NOMO-1 treated with DMSO at 0.1 percent for 48 hours (cell line): ENCODE data around the gene GLI3.

Experiments
- DNase-seq: peaks from one replicate; lab custom pipeline; 2025; ENCODE audit not compliant: unreplicated experiment; lab: John Stamatoyannopoulos, UW

GLI3 gene

GRCh38 chr7:42049761-42050160 is 187.2 kb downstream of the GLI3 start:
- no peak for DNase-seq

- DNase-seq, result no peak
Measured at GRCh38 chr7:42046483-42046882, 190.5 kb downstream of the GLI3 start.

GRCh38 chr7:42045961-42046360 is 191.0 kb downstream of the GLI3 start:
- DNase-seq, result no peak

GRCh38 chr7:42039921-42040320 is 197.1 kb downstream of the GLI3 start:
- DNase-seq, result no peak

GRCh38 chr7:42035210-42035609 is 201.8 kb downstream of the GLI3 start:
- no peak for DNase-seq

GRCh38 chr7:42033480-42033879 is 203.5 kb downstream of the GLI3 start:
- no peak for DNase-seq

GRCh38 chr7:42029405-42029804 is 207.6 kb downstream of the GLI3 start:
- DNase-seq, result no peak

- DNase-seq, result no peak
Measured at GRCh38 chr7:42027521-42027920, 209.5 kb downstream of the GLI3 start.

GRCh38 chr7:42026622-42027197 is 210.3 kb downstream of the GLI3 start:
- no peak for DNase-seq

- DNase-seq, result no peak
Measured at GRCh38 chr7:42025635-42026375, 211.2 kb downstream of the GLI3 start.

GRCh38 chr7:42024537-42024936 is 212.5 kb downstream of the GLI3 start:
- no peak for DNase-seq

GRCh38 chr7:42023262-42023661 is 213.7 kb downstream of the GLI3 start:
- DNase-seq, result no peak

- no peak for DNase-seq
Measured at GRCh38 chr7:42022791-42023190, 214.2 kb downstream of the GLI3 start.

GRCh38 chr7:42022056-42022455 is 215.0 kb downstream of the GLI3 start:
- DNase-seq, result no peak

- DNase-seq, result no peak
Measured at GRCh38 chr7:42021631-42022030, 215.4 kb downstream of the GLI3 start.

- no peak for DNase-seq
Measured at GRCh38 chr7:42020061-42020460, 216.9 kb downstream of the GLI3 start.

- peak; percentile 66 for DNase-seq
Measured at GRCh38 chr7:42017349-42017986, 219.5 kb downstream of the GLI3 start.

GRCh38 chr7:42016517-42016916 is 220.5 kb downstream of the GLI3 start:
- DNase-seq, result no peak

- peak; percentile 42 for DNase-seq
Measured at GRCh38 chr7:42014625-42015618, 222.1 kb downstream of the GLI3 start.

GRCh38 chr7:42012786-42013360 is 224.1 kb downstream of the GLI3 start:
- DNase-seq, result no peak

GRCh38 chr7:42012313-42012712 is 224.7 kb downstream of the GLI3 start:
- DNase-seq, result no peak
